HL-60 (cell line): ENCODE data around the gene SAA2.

Source experiments
- DNase-seq, 2 experiments: peaks; one replicate each; pipeline ENCODE4 v3.0.0-alpha.2; 2010 to 2020; ENCODE audit warnings: low read depth in 1 of 2, low spot score in 1 of 2
- H3K27ac ChIP-seq: fragments of 250-450 bp; sonication (Bioruptor Pico); replicated peaks from 2 replicates; pipeline ENCODE4 v1.5.1; 2020; ENCODE audit warnings: mild to moderate bottlenecking, moderate library complexity
- H3K27me3 ChIP-seq: fragments of 250-450 bp; sonication (Bioruptor Pico); 2 replicates; pipeline ENCODE4 v1.5.1; 2021; ENCODE audit warnings: mild to moderate bottlenecking, moderate library complexity; ENCODE audit not compliant: insufficient read depth, poor library complexity, severe bottlenecking
- H3K4me3 ChIP-seq: replicated peaks from 2 replicates; pipeline ENCODE4 v1.5.1; 2011; ENCODE audit warnings: mild to moderate bottlenecking, control low read depth, low read length; ENCODE audit not compliant: insufficient read depth
- GABPA ChIP-seq: IDR thresholded peaks from 2 replicates; pipeline ENCODE4 v1.6.1; 2012; ENCODE audit warnings: low read depth
- POLR2AphosphoS5 ChIP-seq: IDR thresholded peaks from 2 replicates; pipeline ENCODE4 v1.6.1; 2012; ENCODE audit warnings: low read depth
- SPI1 ChIP-seq: IDR thresholded peaks from 2 replicates; pipeline ENCODE4 v1.6.1; 2012; ENCODE audit warnings: low read depth, mild to moderate bottlenecking, borderline replicate concordance
- long read RNA-seq: library from polyadenylated mRNA; unstranded; transcript quantifications from one replicate; pipeline ENCODE4 v2.0.0, GENCODE V29; 2020
- TF ChIP-seq, protein P1 (sequence below): IDR thresholded peaks from one replicate; pipeline ENCODE4 v1.5.1; 2011; ENCODE audit warnings: low read length, control low read depth, inconsistent platforms; ENCODE audit not compliant: insufficient read depth
- TF ChIP-seq, protein P2 (sequence below): IDR thresholded peaks from 2 replicates; pipeline ENCODE4 v1.6.1; 2012; ENCODE audit warnings: low read depth; ENCODE audit not compliant: insufficient replicate concordance

Gene SAA2
- long read RNA-seq: 0 reads

DNA sequence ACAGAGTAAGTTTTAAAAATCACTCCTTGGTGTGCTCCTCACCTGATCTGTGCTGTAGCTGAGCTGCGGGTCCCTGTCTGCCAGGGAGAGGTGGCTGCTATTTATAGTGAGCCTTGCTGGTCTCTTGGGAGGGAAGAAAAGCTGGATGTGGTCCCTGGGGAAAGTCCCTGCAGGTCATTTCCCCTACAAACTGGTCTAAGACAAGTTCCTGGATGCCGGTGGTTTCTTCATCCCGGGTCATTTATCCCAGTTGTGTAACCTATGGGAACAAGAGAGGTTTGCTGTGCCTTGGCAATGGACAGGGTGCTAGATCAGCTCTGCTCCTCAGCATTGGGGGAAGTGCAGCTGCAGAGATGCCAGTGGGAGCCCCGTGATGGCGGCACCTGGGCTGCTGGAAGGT is at the start of gene SAA2:
Gene SAA2 (minus strand): TSS at position 108 of the 400 bp plus-strand sequence. CDS start 657 bp downstream, outside the sequence.
- H3K4me3 ChIP-seq: no peak within 1 kb of the TSS
- no peak for TF ChIP-seq POLR2AphosphoS5
- TF ChIP-seq GABPA: no peak
- TF ChIP-seq, protein P1, sequence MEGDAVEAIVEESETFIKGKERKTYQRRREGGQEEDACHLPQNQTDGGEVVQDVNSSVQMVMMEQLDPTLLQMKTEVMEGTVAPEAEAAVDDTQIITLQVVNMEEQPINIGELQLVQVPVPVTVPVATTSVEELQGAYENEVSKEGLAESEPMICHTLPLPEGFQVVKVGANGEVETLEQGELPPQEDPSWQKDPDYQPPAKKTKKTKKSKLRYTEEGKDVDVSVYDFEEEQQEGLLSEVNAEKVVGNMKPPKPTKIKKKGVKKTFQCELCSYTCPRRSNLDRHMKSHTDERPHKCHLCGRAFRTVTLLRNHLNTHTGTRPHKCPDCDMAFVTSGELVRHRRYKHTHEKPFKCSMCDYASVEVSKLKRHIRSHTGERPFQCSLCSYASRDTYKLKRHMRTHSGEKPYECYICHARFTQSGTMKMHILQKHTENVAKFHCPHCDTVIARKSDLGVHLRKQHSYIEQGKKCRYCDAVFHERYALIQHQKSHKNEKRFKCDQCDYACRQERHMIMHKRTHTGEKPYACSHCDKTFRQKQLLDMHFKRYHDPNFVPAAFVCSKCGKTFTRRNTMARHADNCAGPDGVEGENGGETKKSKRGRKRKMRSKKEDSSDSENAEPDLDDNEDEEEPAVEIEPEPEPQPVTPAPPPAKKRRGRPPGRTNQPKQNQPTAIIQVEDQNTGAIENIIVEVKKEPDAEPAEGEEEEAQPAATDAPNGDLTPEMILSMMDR: no peak
- no peak for TF ChIP-seq SPI1
- TF ChIP-seq, protein P2, sequence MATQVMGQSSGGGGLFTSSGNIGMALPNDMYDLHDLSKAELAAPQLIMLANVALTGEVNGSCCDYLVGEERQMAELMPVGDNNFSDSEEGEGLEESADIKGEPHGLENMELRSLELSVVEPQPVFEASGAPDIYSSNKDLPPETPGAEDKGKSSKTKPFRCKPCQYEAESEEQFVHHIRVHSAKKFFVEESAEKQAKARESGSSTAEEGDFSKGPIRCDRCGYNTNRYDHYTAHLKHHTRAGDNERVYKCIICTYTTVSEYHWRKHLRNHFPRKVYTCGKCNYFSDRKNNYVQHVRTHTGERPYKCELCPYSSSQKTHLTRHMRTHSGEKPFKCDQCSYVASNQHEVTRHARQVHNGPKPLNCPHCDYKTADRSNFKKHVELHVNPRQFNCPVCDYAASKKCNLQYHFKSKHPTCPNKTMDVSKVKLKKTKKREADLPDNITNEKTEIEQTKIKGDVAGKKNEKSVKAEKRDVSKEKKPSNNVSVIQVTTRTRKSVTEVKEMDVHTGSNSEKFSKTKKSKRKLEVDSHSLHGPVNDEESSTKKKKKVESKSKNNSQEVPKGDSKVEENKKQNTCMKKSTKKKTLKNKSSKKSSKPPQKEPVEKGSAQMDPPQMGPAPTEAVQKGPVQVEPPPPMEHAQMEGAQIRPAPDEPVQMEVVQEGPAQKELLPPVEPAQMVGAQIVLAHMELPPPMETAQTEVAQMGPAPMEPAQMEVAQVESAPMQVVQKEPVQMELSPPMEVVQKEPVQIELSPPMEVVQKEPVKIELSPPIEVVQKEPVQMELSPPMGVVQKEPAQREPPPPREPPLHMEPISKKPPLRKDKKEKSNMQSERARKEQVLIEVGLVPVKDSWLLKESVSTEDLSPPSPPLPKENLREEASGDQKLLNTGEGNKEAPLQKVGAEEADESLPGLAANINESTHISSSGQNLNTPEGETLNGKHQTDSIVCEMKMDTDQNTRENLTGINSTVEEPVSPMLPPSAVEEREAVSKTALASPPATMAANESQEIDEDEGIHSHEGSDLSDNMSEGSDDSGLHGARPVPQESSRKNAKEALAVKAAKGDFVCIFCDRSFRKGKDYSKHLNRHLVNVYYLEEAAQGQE: no peak
- H3K27ac ChIP-seq: no peak within 1 kb of the TSS
- no peak for DNase-seq
- no peaks in the 10 kb centered on the region for H3K27me3 ChIP-seq

DNA sequence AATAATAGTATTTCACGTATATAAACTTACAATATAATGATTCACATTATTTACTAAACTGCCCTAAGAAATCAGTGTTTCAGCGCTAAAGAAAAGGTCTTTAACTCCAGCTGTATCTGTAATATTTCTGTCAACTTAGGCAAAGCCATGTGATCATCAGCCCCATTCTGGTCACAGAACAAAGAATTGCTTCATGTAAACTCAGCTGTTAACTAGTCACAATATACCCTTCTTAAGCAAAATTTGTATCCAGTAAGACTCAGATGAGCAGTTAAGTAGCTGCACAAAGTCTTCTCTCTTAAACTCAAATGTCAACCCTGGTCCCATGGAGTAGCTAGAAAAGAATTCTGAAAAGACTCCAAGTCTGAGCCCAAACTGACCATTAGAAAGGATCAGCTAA is 46.8 kb upstream of the SAA2 start:
- no peak overlapping the region for H3K4me3 ChIP-seq
- no peak overlapping the region for H3K27ac ChIP-seq
- TF ChIP-seq, protein P2: no peak
- TF ChIP-seq SPI1 (no peak), POLR2AphosphoS5 (no peak), GABPA (no peak)
- TF ChIP-seq, protein P1: no peak
- DNase-seq: no peak
- no peaks in the 10 kb centered on the region for H3K27me3 ChIP-seq

DNA sequence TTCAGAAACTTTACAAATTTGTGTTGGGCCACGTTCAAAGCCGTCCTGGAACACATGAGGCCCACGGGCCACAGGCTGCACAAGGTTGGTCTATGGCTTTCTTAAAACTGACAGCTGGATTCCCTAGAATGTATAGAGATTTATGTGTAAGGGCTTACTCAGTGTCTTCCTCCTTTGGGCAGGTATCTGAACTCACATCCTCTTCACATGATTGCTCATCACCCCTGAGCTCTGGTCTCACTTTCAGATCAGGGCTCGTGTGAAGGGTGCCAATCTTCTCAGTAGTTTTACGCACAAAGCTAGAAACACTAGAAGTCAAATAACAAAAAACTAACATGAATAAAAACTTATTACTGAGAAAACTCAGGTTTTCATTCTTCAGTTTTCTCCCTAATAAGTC is 46.4 kb upstream of the SAA2 start:
- DNase-seq: no peak
- no peak overlapping the region for H3K4me3 ChIP-seq
- no peak for TF ChIP-seq GABPA
- TF ChIP-seq, protein P1: no peak
- TF ChIP-seq SPI1: no peak
- TF ChIP-seq POLR2AphosphoS5: no peak
- TF ChIP-seq, protein P2: no peak
- no peaks in the 10 kb centered on the region for H3K27me3 ChIP-seq
- no peak overlapping the region for H3K27ac ChIP-seq
